Upper lobe of left lung (tissue), 6 donors: ENCODE measurements around the gene RBP2. TPM values are rescaled to one million over a fixed set of nuclear protein-coding genes. Genes with fewer than 3 reads are reported as not detected.

ENCODE experiments used
- ATAC-seq, 2 donors: fragments of 200-7000 bp; cut with Tn5 transposase; one replicate each; pipeline ENCODE4 v1.9.1; 2022; ENCODE audit warnings: mild to moderate bottlenecking in 2 of 2, moderate library complexity in 2 of 2; ENCODE audit not compliant: low FRiP score in 2 of 2
- DNase-seq, 2 donors: peaks; one replicate each; pipeline ENCODE4 v3.0.0-alpha.2; 2019 to 2020
- H3K27ac ChIP-seq, 4 donors: fragments of 200-600 bp; sonication (generic); one replicate each; pipeline ENCODE4 v1.5.1; 2016 to 2019
- H3K27me3 ChIP-seq, 4 donors: fragments of 200-600 bp; sonication (generic); one replicate each; pipeline ENCODE4 v1.5.1; 2017 to 2019
- H3K36me3 ChIP-seq, 4 donors: fragments of 200-600 bp; sonication (generic); one replicate each; pipeline ENCODE4 v1.5.1; 2016 to 2019
- H3K4me1 ChIP-seq, 4 donors: fragments of 200-600 bp; sonication (generic); one replicate each; pipeline ENCODE4 v1.5.1; 2018 to 2019
- H3K4me3 ChIP-seq, 4 donors: fragments of 200-600 bp; sonication (generic); one replicate each; pipeline ENCODE4 v1.5.1; 2017 to 2019; ENCODE audit warnings: mild to moderate bottlenecking in 2 of 4, moderate library complexity in 1 of 4
- H3K9me3 ChIP-seq, 4 donors: fragments of 200-600 bp; sonication (generic); one replicate each; pipeline ENCODE4 v1.5.1; 2018 to 2019
- CTCF ChIP-seq, 6 experiments: fragments of 450-650 bp in 4 of 6; fragments of 200-600 bp in 2 of 6; sonication (generic) in 2 of 6; IDR thresholded peaks; one replicate each; pipeline ENCODE4 v1.5.1; 2016 to 2019; ENCODE audit warnings: antibody characterized with exemption in 6 of 6
- EP300 ChIP-seq, 4 donors: sonication (generic); formaldehyde crosslinking; IDR thresholded peaks; one replicate each; pipeline ENCODE4 v1.5.1; 2017; ENCODE audit warnings: antibody characterized with exemption in 4 of 4, control low read depth in 2 of 4
- POLR2A ChIP-seq, 4 donors: fragments of 450-650 bp; IDR thresholded peaks; one replicate each; pipeline ENCODE4 v1.5.1; 2016 to 2017; ENCODE audit warnings: antibody characterized with exemption in 4 of 4, mild to moderate bottlenecking in 2 of 4
- POLR2AphosphoS5 ChIP-seq, 2 donors: sonication (generic); formaldehyde crosslinking; IDR thresholded peaks; one replicate each; pipeline ENCODE4 v1.5.1; 2017; ENCODE audit warnings: antibody characterized with exemption in 2 of 2
- WGBS, 2 donors: methylation state at CpG; one replicate each; pipeline ENCODE4 v1.1.5; 2017 to 2018; 5-methylcytosine and 5-hydroxymethylcytosine counted together
- total RNA-seq, 6 donors: library from RNA; depleted of rRNA in 4 of 6; stranded (reverse); fragments of >200 nt in 4 of 6; gene quantifications; one replicate each; pipeline versions ENCODE4 v1.1.0 to v1.2.1, GENCODE V29; 2016 to 2021
- donor health status: DM: no; HTN: no; CAD: no; lungs with moderate emphysema.
- donor health status: DM: no; HTN: yes; CAD: no; lungs with severe emphysema.

RBP2 gene
- total RNA-seq, 6 donors from 2014 or later: 0.64 to 4.4 (median 1.1) TPM; not detected in 2

- Histone ChIP-seq H3K4me3 (no peak overlapping the region), H3K36me3 (no peaks in the 10 kb centered on the region), H3K27ac (no peak overlapping the region), H3K27me3 (no peaks in the 10 kb centered on the region), H3K4me1 (no peaks in the 10 kb centered on the region), H3K9me3 (no peaks in the 10 kb centered on the region)
- TF ChIP-seq EP300 (IDR thresholded peaks at IDR 0.05) (no peak), CTCF (IDR thresholded peaks at IDR 0.05) (no peak), POLR2AphosphoS5 (IDR thresholded peaks at IDR 0.05) (no peak), POLR2A (IDR thresholded peaks at IDR 0.05) (no peak)
- 68 to 87% methylated on average over 3 of the region's 3 CpGs for WGBS, 2 donors
- ATAC-seq (no peak), DNase-seq (no peak)
Measured at GRCh38 chr3:139455855-139456254, 20.5 kb downstream of the RBP2 start.

- Histone ChIP-seq H3K27me3 (no peaks in the 10 kb centered on the region), H3K4me3 (no peak overlapping the region), H3K36me3 (no peaks in the 10 kb centered on the region), H3K27ac (no peak overlapping the region), H3K9me3 (no peaks in the 10 kb centered on the region), H3K4me1 (no peaks in the 10 kb centered on the region)
- DNase-seq (no peak), ATAC-seq (no peak)
- WGBS, 2 donors: 94 to 97% methylated on average over 1 of the region's 1 CpG
- TF ChIP-seq EP300 (IDR thresholded peaks at IDR 0.05) (no peak), POLR2A (IDR thresholded peaks at IDR 0.05) (no peak), POLR2AphosphoS5 (IDR thresholded peaks at IDR 0.05) (no peak), CTCF (IDR thresholded peaks at IDR 0.05) (no peak)
Measured at GRCh38 chr3:139455206-139455605, 21.1 kb downstream of the RBP2 start.

GRCh38 chr3:139454346-139454745, 22.0 kb downstream of the RBP2 start:
- DNase-seq (no peak), ATAC-seq (no peak)
- Histone ChIP-seq H3K4me3 (no peak overlapping the region), H3K9me3 (no peaks in the 10 kb centered on the region), H3K4me1 (no peaks in the 10 kb centered on the region), H3K27me3 (no peaks in the 10 kb centered on the region), H3K27ac (no peak overlapping the region), H3K36me3 (no peaks in the 10 kb centered on the region)
- TF ChIP-seq CTCF (IDR thresholded peaks at IDR 0.05): no peak
- no peak for TF ChIP-seq POLR2AphosphoS5 (IDR thresholded peaks at IDR 0.05)
- TF ChIP-seq POLR2A (IDR thresholded peaks at IDR 0.05): no peak
- no peak for TF ChIP-seq EP300 (IDR thresholded peaks at IDR 0.05)
- 75 to 89% methylated on average over 2 of the region's 2 CpGs for WGBS, 2 donors

- DNase-seq: no peak
- Histone ChIP-seq H3K36me3 (no peaks in the 10 kb centered on the region), H3K9me3 (no peaks in the 10 kb centered on the region), H3K27ac (no peak overlapping the region), H3K27me3 (no peaks in the 10 kb centered on the region), H3K4me1 (no peaks in the 10 kb centered on the region), H3K4me3 (no peak overlapping the region)
- ATAC-seq: no peak
- TF ChIP-seq EP300 (IDR thresholded peaks at IDR 0.05) (no peak), POLR2A (IDR thresholded peaks at IDR 0.05) (no peak), CTCF (IDR thresholded peaks at IDR 0.05) (no peak), POLR2AphosphoS5 (IDR thresholded peaks at IDR 0.05) (no peak)
Measured at GRCh38 chr3:139450159-139450558, 26.2 kb downstream of the RBP2 start.

- Histone ChIP-seq H3K4me1 (no peaks in the 10 kb centered on the region), H3K27me3 (no peaks in the 10 kb centered on the region), H3K27ac (no peak overlapping the region), H3K9me3 (no peaks in the 10 kb centered on the region), H3K4me3 (no peak overlapping the region), H3K36me3 (no peaks in the 10 kb centered on the region)
- DNase-seq: no peak
- TF ChIP-seq POLR2AphosphoS5 (IDR thresholded peaks at IDR 0.05) (no peak), CTCF (IDR thresholded peaks at IDR 0.05) (no peak), EP300 (IDR thresholded peaks at IDR 0.05) (no peak), POLR2A (IDR thresholded peaks at IDR 0.05) (no peak)
- WGBS, 2 donors: 88 to 89% methylated on average over 5 of the region's 5 CpGs
- no peak for ATAC-seq
Measured at GRCh38 chr3:139449566-139449965, 26.8 kb downstream of the RBP2 start.
